Spleen (tissue), 7 donors: ENCODE results near the gene GLIPR1.

Source experiments
- POLR2AphosphoS5 ChIP-seq, 3 donors: sonication (generic); formaldehyde crosslinking; IDR thresholded peaks; one replicate each; pipeline ENCODE4 v1.5.1; 2017; ENCODE audit warnings: antibody characterized with exemption in 3 of 3
- TF ChIP-seq, protein P1 (sequence below), 11 experiments: fragments of 200-600 bp in 7 of 11; fragments of 450-650 bp in 4 of 11; sonication (generic) in 4 of 11; IDR thresholded peaks in 8 of 11; conservative IDR thresholded peaks in 3 of 11; 1 replicate in 7 of 11; 2 replicates in 4 of 11; pipeline versions ENCODE4 v1.4.0 to v1.8.0; 2016 to 2021; ENCODE audit warnings: antibody characterized with exemption in 11 of 11, inconsistent platforms in 4 of 11, mild to moderate bottlenecking in 1 of 11
- donor health status: DM: no; HTN: no; CAD: no; lungs with moderate emphysema.
- donor health status: DM: no; HTN: no; CAD: no.
- donor health status: DM: no; HTN: no; CAD: no.

DNA sequence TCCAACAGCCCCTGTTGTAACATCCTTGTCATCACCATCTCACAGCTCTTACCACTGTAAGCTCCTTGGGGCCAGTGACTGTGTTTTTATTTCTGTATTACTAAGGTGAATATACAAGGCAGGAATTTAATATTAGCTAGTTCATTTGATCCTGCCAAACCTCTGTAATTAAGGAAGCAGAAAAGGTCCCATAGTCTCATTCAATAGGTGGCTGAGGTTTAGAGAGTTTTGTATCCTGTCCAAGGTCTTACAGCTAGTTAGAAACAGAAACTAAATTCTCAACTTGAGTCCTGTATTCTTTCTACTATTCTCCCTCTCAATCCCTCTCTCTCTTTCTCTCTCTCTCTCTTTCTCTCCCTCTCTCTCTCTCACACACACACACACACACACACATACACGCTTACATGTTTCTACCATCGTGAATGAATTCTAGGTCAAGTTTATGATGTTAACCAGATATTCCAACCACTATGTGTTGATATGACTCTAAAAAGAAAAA, 543 bp upstream of the GLIPR1 start:
- TF ChIP-seq, protein P1, sequence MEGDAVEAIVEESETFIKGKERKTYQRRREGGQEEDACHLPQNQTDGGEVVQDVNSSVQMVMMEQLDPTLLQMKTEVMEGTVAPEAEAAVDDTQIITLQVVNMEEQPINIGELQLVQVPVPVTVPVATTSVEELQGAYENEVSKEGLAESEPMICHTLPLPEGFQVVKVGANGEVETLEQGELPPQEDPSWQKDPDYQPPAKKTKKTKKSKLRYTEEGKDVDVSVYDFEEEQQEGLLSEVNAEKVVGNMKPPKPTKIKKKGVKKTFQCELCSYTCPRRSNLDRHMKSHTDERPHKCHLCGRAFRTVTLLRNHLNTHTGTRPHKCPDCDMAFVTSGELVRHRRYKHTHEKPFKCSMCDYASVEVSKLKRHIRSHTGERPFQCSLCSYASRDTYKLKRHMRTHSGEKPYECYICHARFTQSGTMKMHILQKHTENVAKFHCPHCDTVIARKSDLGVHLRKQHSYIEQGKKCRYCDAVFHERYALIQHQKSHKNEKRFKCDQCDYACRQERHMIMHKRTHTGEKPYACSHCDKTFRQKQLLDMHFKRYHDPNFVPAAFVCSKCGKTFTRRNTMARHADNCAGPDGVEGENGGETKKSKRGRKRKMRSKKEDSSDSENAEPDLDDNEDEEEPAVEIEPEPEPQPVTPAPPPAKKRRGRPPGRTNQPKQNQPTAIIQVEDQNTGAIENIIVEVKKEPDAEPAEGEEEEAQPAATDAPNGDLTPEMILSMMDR (IDR thresholded peaks at IDR 0.05 in 8 of 11, conservative IDR thresholded peaks at IDR 0.05 in 3 of 11), result no peak
- no peak for TF ChIP-seq POLR2AphosphoS5 (IDR thresholded peaks at IDR 0.05)
